Tibial nerve (tissue), 4 donors: ENCODE measurements around the gene MAG.

Experiments
- CTCF ChIP-seq, 5 experiments: fragments of 200-600 bp in 3 of 5; fragments of 450-650 bp in 2 of 5; sonication (generic) in 3 of 5; IDR thresholded peaks; one replicate each; pipeline ENCODE4 v1.5.1; 2016 to 2019; ENCODE audit warnings: antibody characterized with exemption in 5 of 5, mild to moderate bottlenecking in 3 of 5, moderate library complexity in 2 of 5
- EP300 ChIP-seq, 2 donors: sonication (generic); formaldehyde crosslinking; IDR thresholded peaks; one replicate each; pipeline ENCODE4 v1.6.1; 2017; ENCODE audit warnings: antibody characterized with exemption in 2 of 2, mild to moderate bottlenecking in 1 of 2
- POLR2A ChIP-seq, 2 donors: fragments of 450-650 bp; IDR thresholded peaks; one replicate each; pipeline ENCODE4 v1.6.1; 2017; ENCODE audit warnings: antibody characterized with exemption in 2 of 2, mild to moderate bottlenecking in 2 of 2, moderate library complexity in 2 of 2

GRCh38 chr19:35345671-35346111, 53.7 kb downstream of the MAG start:
- TF ChIP-seq CTCF (IDR thresholded peaks at IDR 0.05) = no peak
- TF ChIP-seq POLR2A (IDR thresholded peaks at IDR 0.05) = no peak
- TF ChIP-seq EP300 (IDR thresholded peaks at IDR 0.05) = no peak
